Measurements from ENCODE around the gene ZBTB46. TPM values are rescaled to one million over a fixed set of nuclear protein-coding genes. Genes with fewer than 3 reads are reported as not detected.

Gene ZBTB46
- total RNA-seq, 1 experiment from 2014 or later = 10.7 TPM

DNA sequence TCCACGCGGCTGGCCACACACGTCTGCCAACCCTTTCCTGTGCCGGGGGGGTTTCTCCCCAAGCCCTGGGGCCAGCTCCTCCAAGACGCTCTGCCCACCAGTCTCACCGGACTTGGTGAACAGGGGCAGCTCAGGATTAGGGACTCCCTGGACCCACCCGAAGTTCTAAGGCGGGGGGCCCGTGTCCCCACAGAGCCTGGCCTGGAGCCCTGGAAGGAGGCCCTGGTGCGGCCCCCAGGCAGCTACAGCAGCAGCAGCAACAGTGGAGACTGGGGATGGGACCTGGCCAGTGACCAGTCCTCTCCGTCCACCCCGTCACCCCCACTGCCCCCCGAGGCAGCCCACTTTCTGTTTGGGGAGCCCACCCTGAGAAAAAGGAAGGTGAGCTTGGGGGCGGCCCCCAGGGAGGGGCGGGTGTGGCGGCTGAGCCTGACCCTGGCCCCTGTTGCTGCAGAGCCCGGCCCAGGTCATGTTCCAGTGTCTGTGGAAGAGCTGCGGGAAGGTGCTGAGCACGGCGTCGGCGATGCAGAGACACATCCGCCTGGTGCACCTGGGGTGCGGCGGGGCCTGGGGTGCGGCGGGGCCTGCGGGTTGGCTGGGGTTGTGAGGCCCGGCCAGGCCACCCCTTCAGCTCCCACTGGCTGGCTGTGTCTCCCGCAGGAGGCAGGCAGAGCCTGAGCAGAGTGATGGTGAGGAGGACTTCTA, 89.2 kb downstream of the ZBTB46 start:
- intact Hi-C loops (cut with micrococcal nuclease) = no loop called here
- CTCF ChIA-PET = interaction anchor here (1.1 to 1.6 kb wide), 3 partner anchors 34 to 239 kb away, joined by 3 to 5 read pairs (median 4); partner anchors contain the start of genes ARFRP1, PRPF6, TPD52L2 and ZGPAT

More for the DNA sequence above, 89.2 kb downstream of the ZBTB46 start:
- H2AFZ ChIP-seq (ENCODE audit: low read depth, low read length, poor library complexity, severe bottlenecking) = no peak overlapping the region
- ATAC-seq (no peak), DNase-seq (ENCODE audit: low read depth, low spot score) (no peak)
- peak overlapping the region; percentile 96 for H3K27ac ChIP-seq (ENCODE audit: low read depth, low read length)
- no TSS peak for BruUV-seq (replicated peaks)
- peaks cover 13 to 35% of the 10 kb centered on the region in 2 experiments; a peak in 3 of 4 replicates for H3K4me1 ChIP-seq (ENCODE audit: control insufficient read depth in 1 of 2, insufficient read depth in 2 of 2, low read length in 2 of 2)
- peaks cover 18% of the 10 kb centered on the region for H3K79me2 ChIP-seq (ENCODE audit: insufficient read depth, low read length)
- ChIA-PET POLR2A (interaction anchor here (1.6 to 1.7 kb wide), 2 partner anchors 34 to 124 kb away, joined by 6 to 12 read pairs; partner anchors contain the start of genes ARFRP1, TPD52L2 and ZGPAT), RAD21 (ENCODE audit: low non-redundant PET in 1 of 2, low total read pairs in 2 of 2, uncharacterized antibody in 2 of 2, unreplicated experiment in 2 of 2) (no interaction called here)
- no peaks in the 10 kb centered on the region for H3K9me2 ChIP-seq (ENCODE audit: insufficient read depth)
- peak overlapping the region; percentile 78 for H3K4me2 ChIP-seq (ENCODE audit: low read length)
- H3K9ac ChIP-seq (ENCODE audit: low read length) = peak overlapping the region; percentile 89
- H3K9me3 ChIP-seq (ENCODE audit: control insufficient read depth in 1 of 2, insufficient read depth in 1 of 2, low read depth in 1 of 2, low read length in 2 of 2) = no peaks in the 10 kb centered on the region
- H4K20me1 ChIP-seq (ENCODE audit: insufficient read depth) = no peaks in the 10 kb centered on the region
- no peaks in the 10 kb centered on the region for H3K27me3 ChIP-seq (ENCODE audit: insufficient read depth, low read length)
- H3K36me3 ChIP-seq (ENCODE audit: control insufficient read depth in 1 of 2, insufficient read depth in 2 of 2, low read length in 2 of 2) = peaks cover 3 to 23% of the 10 kb centered on the region in 2 experiments; a peak in 2 of 4 replicates
- H3K4me3 ChIP-seq (replicated peaks in 1 of 2; ENCODE audit: low read depth in 1 of 2, low read length in 2 of 2) = peak overlapping the region; percentile 76 to 85
- TF ChIP-seq CBX3 (IDR thresholded peaks at IDR 0.05; ENCODE audit: low read depth) (no peak), EZH2 (IDR thresholded peaks at IDR 0.05) (no peak), YY1 (IDR thresholded peaks at IDR 0.05; ENCODE audit: extremely low read depth, insufficient replicate concordance, low read depth, low read length) (no peak), CEBPB (IDR thresholded peaks at IDR 0.05; ENCODE audit: low read depth) (no peak), SRF (IDR thresholded peaks at IDR 0.05; ENCODE audit: low read depth) (no peak), TCF7L2 (IDR thresholded peaks at IDR 0.05; ENCODE audit: borderline replicate concordance, extremely low read depth, insufficient read depth, insufficient read length) (no peak), SIN3A (IDR thresholded peaks at IDR 0.05; ENCODE audit: low read depth) (no peak), POLR2AphosphoS5 (IDR thresholded peaks at IDR 0.05; ENCODE audit: low read depth, low read length) (no peak), ELF1 (IDR thresholded peaks at IDR 0.05; ENCODE audit: borderline replicate concordance, low read depth) (no peak)
- TF ChIP-seq, protein P1, sequence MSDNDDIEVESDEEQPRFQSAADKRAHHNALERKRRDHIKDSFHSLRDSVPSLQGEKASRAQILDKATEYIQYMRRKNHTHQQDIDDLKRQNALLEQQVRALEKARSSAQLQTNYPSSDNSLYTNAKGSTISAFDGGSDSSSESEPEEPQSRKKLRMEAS (IDR thresholded peaks at IDR 0.05) = no peak
- TF ChIP-seq, protein P2, sequence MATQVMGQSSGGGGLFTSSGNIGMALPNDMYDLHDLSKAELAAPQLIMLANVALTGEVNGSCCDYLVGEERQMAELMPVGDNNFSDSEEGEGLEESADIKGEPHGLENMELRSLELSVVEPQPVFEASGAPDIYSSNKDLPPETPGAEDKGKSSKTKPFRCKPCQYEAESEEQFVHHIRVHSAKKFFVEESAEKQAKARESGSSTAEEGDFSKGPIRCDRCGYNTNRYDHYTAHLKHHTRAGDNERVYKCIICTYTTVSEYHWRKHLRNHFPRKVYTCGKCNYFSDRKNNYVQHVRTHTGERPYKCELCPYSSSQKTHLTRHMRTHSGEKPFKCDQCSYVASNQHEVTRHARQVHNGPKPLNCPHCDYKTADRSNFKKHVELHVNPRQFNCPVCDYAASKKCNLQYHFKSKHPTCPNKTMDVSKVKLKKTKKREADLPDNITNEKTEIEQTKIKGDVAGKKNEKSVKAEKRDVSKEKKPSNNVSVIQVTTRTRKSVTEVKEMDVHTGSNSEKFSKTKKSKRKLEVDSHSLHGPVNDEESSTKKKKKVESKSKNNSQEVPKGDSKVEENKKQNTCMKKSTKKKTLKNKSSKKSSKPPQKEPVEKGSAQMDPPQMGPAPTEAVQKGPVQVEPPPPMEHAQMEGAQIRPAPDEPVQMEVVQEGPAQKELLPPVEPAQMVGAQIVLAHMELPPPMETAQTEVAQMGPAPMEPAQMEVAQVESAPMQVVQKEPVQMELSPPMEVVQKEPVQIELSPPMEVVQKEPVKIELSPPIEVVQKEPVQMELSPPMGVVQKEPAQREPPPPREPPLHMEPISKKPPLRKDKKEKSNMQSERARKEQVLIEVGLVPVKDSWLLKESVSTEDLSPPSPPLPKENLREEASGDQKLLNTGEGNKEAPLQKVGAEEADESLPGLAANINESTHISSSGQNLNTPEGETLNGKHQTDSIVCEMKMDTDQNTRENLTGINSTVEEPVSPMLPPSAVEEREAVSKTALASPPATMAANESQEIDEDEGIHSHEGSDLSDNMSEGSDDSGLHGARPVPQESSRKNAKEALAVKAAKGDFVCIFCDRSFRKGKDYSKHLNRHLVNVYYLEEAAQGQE (IDR thresholded peaks at IDR 0.05; ENCODE audit: low read depth) = no peak
- TF ChIP-seq, protein P3, sequence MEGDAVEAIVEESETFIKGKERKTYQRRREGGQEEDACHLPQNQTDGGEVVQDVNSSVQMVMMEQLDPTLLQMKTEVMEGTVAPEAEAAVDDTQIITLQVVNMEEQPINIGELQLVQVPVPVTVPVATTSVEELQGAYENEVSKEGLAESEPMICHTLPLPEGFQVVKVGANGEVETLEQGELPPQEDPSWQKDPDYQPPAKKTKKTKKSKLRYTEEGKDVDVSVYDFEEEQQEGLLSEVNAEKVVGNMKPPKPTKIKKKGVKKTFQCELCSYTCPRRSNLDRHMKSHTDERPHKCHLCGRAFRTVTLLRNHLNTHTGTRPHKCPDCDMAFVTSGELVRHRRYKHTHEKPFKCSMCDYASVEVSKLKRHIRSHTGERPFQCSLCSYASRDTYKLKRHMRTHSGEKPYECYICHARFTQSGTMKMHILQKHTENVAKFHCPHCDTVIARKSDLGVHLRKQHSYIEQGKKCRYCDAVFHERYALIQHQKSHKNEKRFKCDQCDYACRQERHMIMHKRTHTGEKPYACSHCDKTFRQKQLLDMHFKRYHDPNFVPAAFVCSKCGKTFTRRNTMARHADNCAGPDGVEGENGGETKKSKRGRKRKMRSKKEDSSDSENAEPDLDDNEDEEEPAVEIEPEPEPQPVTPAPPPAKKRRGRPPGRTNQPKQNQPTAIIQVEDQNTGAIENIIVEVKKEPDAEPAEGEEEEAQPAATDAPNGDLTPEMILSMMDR (IDR thresholded peaks at IDR 0.05 in 2 of 3, conservative IDR thresholded peaks at IDR 0.05 in 1 of 3; ENCODE audit: borderline replicate concordance in 1 of 3, insufficient read depth in 1 of 3, low read depth in 2 of 3, low read length in 2 of 3) = no peak

Measured in HCT116 (cell line).